ENCODE data around the gene ALLC. TPM values are rescaled to one million over a fixed set of nuclear protein-coding genes. Genes with fewer than 3 reads are reported as not detected.

Gene ALLC
- total and polyA plus RNA-seq, 10 of the 15 experiments (the other 5 are each of a cell fraction or from before 2014, with no cell fraction given), result 0.05 TPM; not detected in 9

GRCh38 chr2:3651691-3652648 is 6.0 kb upstream of the ALLC start (continued):
- peak; percentile 38; the same call in 1 of the 2 replicates for TF ChIP-seq NKRF (conservative IDR thresholded peaks at IDR 0.05)
- no peak for TF ChIP-seq NRF1 (conservative IDR thresholded peaks at IDR 0.05; ENCODE audit: low read depth, low read length)
- no peak for TF ChIP-seq ASH2L (IDR thresholded peaks at IDR 0.05; ENCODE audit: borderline replicate concordance, low read depth)
- no peak for TF ChIP-seq TCF7 (IDR thresholded peaks at IDR 0.05; ENCODE audit: borderline replicate concordance)
- TF ChIP-seq HDAC2 (IDR thresholded peaks at IDR 0.05), result no peak
- 0 out of 2 replicates have a peak, but pooled peaks have one; percentile 31 for TF ChIP-seq MTA2 (IDR thresholded peaks at IDR 0.05; ENCODE audit: low read depth)
- TF ChIP-seq RUNX3 (IDR thresholded peaks at IDR 0.05; ENCODE audit: low read length), result peak; percentile 65
- no peak for TF ChIP-seq IRF3 (IDR thresholded peaks at IDR 0.05)
- TF ChIP-seq BACH1 (IDR thresholded peaks at IDR 0.05; ENCODE audit: borderline replicate concordance), result 0 out of 2 replicates have a peak, but pooled peaks have one; percentile 7
- no peak; the same call in none of the 2 replicates for TF ChIP-seq SIN3A (IDR thresholded peaks at IDR 0.05; ENCODE audit: low read depth, low read length)
- no peak for TF ChIP-seq SIX5 (IDR thresholded peaks at IDR 0.05; ENCODE audit: low read depth, low read length, severe bottlenecking)
- TF ChIP-seq PAX8 (IDR thresholded peaks at IDR 0.05), result no peak
- TF ChIP-seq HDAC6 (IDR thresholded peaks at IDR 0.05; ENCODE audit: unreplicated experiment), result no peak
- no peak for TF ChIP-seq BCLAF1 (IDR thresholded peaks at IDR 0.05)
- no peak for TF ChIP-seq SPI1 (IDR thresholded peaks at IDR 0.05; ENCODE audit: borderline replicate concordance, insufficient read depth, low read depth, low read length)
- TF ChIP-seq ESRRA (IDR thresholded peaks at IDR 0.05; ENCODE audit: low read length), result peak; percentile 96
- peak; percentile 65; the same call in 1 of the 2 replicates for TF ChIP-seq RB1 (IDR thresholded peaks at IDR 0.05; ENCODE audit: borderline replicate concordance)
- peak; percentile 97 for TF ChIP-seq SMARCA5 (IDR thresholded peaks at IDR 0.05)
- TF ChIP-seq TBL1XR1 (IDR thresholded peaks at IDR 0.05; ENCODE audit: low read depth, low read length), result no peak
- no peak; the same call in 1 of the 2 replicates for TF ChIP-seq HDGF (IDR thresholded peaks at IDR 0.05)
- no peak for TF ChIP-seq ZSCAN29 (IDR thresholded peaks at IDR 0.05)
- TF ChIP-seq KDM1A (IDR thresholded peaks at IDR 0.05; ENCODE audit: borderline replicate concordance), result no peak
- no peak for TF ChIP-seq JUNB (IDR thresholded peaks at IDR 0.05)

Data from GM12878 (cell line).